ACC112 (cell line): Measurements from ENCODE around the gene NR2C1.
A peak's percentile ranks its signal among the peaks of the same experiment; 100 is the strongest.
"Not testable (repeated sequence)": the region's sequence is repeated elsewhere in the genome, so short reads cannot be mapped to it uniquely, and the experiment has no call there.

ENCODE experiments used
- H2AFZ ChIP-seq: fragments of 200-600 bp; sonication (generic); one replicate; pipeline ENCODE4 v1.6.0; 2017; ENCODE audit warnings: antibody characterized with exemption, low read length; ENCODE audit not compliant: unreplicated experiment
- H3K27ac ChIP-seq: fragments of 200-600 bp; sonication (generic); 2 replicates; pipeline ENCODE4 v1.5.1; 2014; ENCODE audit warnings: low read depth, mild to moderate bottlenecking, antibody characterized with exemption, low read length, moderate library complexity
- H3K27me3 ChIP-seq: fragments of 200-600 bp; sonication (generic); 2 replicates; pipeline ENCODE4 v1.6.1; 2014; ENCODE audit warnings: mild to moderate bottlenecking, antibody characterized with exemption, low read length, moderate library complexity, mixed read lengths; ENCODE audit not compliant: insufficient read depth
- H3K36me3 ChIP-seq: fragments of 200-600 bp; sonication (generic); 2 replicates; pipeline ENCODE4 v1.6.1; 2016; ENCODE audit warnings: mild to moderate bottlenecking, antibody characterized with exemption, low read length, moderate library complexity, mixed read lengths; ENCODE audit not compliant: insufficient read depth
- H3K4me1 ChIP-seq: fragments of 200-600 bp; sonication (generic); one replicate; pipeline ENCODE4 v1.6.1; 2016; ENCODE audit warnings: low read length, mixed read lengths; ENCODE audit not compliant: insufficient read depth, unreplicated experiment, control insufficient read depth
- H3K4me3 ChIP-seq: fragments of 200-600 bp; sonication (generic); 2 replicates; pipeline ENCODE4 v1.5.1; 2014; ENCODE audit warnings: mild to moderate bottlenecking, low read depth, low read length
- H3K79me2 ChIP-seq: fragments of 200-600 bp; sonication (generic); one replicate; pipeline ENCODE4 v1.6.0; 2016; ENCODE audit warnings: low read length; ENCODE audit not compliant: control insufficient read depth, unreplicated experiment, insufficient read depth

NR2C1 gene

GRCh38 chr12:95004610-95005009 is 68.8 kb downstream of the NR2C1 start:
- H3K4me3 ChIP-seq = no peak overlapping the region
- H3K4me1 ChIP-seq = peaks cover 8% of the 10 kb centered on the region
- no peak overlapping the region for H3K27ac ChIP-seq
- H3K36me3 ChIP-seq = 0 out of 2 replicates have a peak, but pooled peaks cover 2% of the 10 kb centered on the region
- peaks cover 21% of the 10 kb centered on the region for H3K79me2 ChIP-seq
- no peaks in the 10 kb centered on the region for H3K27me3 ChIP-seq
- no peak overlapping the region for H2AFZ ChIP-seq

- H2AFZ ChIP-seq = peak overlapping the region; percentile 19
- peaks cover 8% of the 10 kb centered on the region for H3K4me1 ChIP-seq
- H3K36me3 ChIP-seq = 0 out of 2 replicates have a peak, but pooled peaks cover 2% of the 10 kb centered on the region
- peak overlapping the region; percentile 89 for H3K4me3 ChIP-seq
- peaks cover 26% of the 10 kb centered on the region for H3K79me2 ChIP-seq
- H3K27ac ChIP-seq = peak overlapping the region; percentile 40; the same call in 1 of the 2 replicates
- no peaks in the 10 kb centered on the region for H3K27me3 ChIP-seq
Measured at GRCh38 chr12:95003921-95004272, 69.5 kb downstream of the NR2C1 start.

GRCh38 chr12:95003213-95003920 is 70.1 kb downstream of the NR2C1 start, which contains the start of gene NDUFA12:
TSS of gene NDUFA12 (minus strand) at chr12:95003697. CDS start at chr12:95003680, 17 bp downstream.
- peaks cover 31% of the 10 kb centered on the region for H3K79me2 ChIP-seq

GRCh38 chr12:95002754-95003153 is 70.7 kb downstream of the NR2C1 start:
- peaks cover 8% of the 10 kb centered on the region for H3K4me1 ChIP-seq
- peaks cover 37% of the 10 kb centered on the region for H3K79me2 ChIP-seq
- peak overlapping the region; percentile 48 for H3K27ac ChIP-seq
- peaks cover 6% of the 10 kb centered on the region; the same call in 1 of the 2 replicates for H3K36me3 ChIP-seq
- H3K4me3 ChIP-seq = peak overlapping the region; percentile 89
- no peaks in the 10 kb centered on the region for H3K27me3 ChIP-seq
- peak overlapping the region; percentile 89 for H2AFZ ChIP-seq

More at GRCh38 chr12:95003213-95003920, 70.1 kb downstream of the NR2C1 start, which contains the start of gene NDUFA12:
- Histone ChIP-seq H3K4me3 (peak within 1 kb of the TSS; percentile 89), H2AFZ (peak within 1 kb of the TSS; percentile 89), H3K27me3 (no peaks in the 10 kb centered on the region), H3K4me1 (peaks cover 8% of the 10 kb centered on the region), H3K27ac (peak within 1 kb of the TSS; percentile 48), H3K36me3 (peaks cover 3% of the 10 kb centered on the region; the same call in 1 of the 2 replicates)

GRCh38 chr12:94998326-94998725 is 75.1 kb downstream of the NR2C1 start:
- no peaks in the 10 kb centered on the region for H3K27me3 ChIP-seq
- H3K4me1 ChIP-seq = peaks cover 17% of the 10 kb centered on the region
- H3K36me3 ChIP-seq = peaks cover 6% of the 10 kb centered on the region; the same call in 1 of the 2 replicates

GRCh38 chr12:94997726-94998125 is 75.7 kb downstream of the NR2C1 start:
- Histone ChIP-seq H3K27ac (no peak overlapping the region), H3K4me1 (peaks cover 17% of the 10 kb centered on the region), H3K4me3 (no peak overlapping the region), H3K79me2 (peaks cover 44% of the 10 kb centered on the region), H2AFZ (no peak overlapping the region), H3K27me3 (no peaks in the 10 kb centered on the region), H3K36me3 (peaks cover 6% of the 10 kb centered on the region; the same call in 1 of the 2 replicates)

More at GRCh38 chr12:94998326-94998725, 75.1 kb downstream of the NR2C1 start:
- H2AFZ ChIP-seq = no peak overlapping the region
- no peak overlapping the region for H3K27ac ChIP-seq
- no peak overlapping the region for H3K4me3 ChIP-seq
- peaks cover 50% of the 10 kb centered on the region for H3K79me2 ChIP-seq

- Histone ChIP-seq H3K4me1 (peaks cover 13% of the 10 kb centered on the region), H3K36me3 (peaks cover 6% of the 10 kb centered on the region; the same call in 1 of the 2 replicates), H3K27me3 (no peaks in the 10 kb centered on the region), H3K27ac (no peak overlapping the region), H2AFZ (no peak overlapping the region), H3K4me3 (no peak overlapping the region), H3K79me2 (peaks cover 44% of the 10 kb centered on the region)
Measured at GRCh38 chr12:94997061-94997460, 76.4 kb downstream of the NR2C1 start.

GRCh38 chr12:94994312-94994711 is 79.1 kb downstream of the NR2C1 start:
- Histone ChIP-seq H3K4me1 (peaks cover 13% of the 10 kb centered on the region), H3K27me3 (no peaks in the 10 kb centered on the region), H3K4me3 (no peak overlapping the region), H3K79me2 (peaks cover 34% of the 10 kb centered on the region), H2AFZ (no peak overlapping the region), H3K27ac (no peak overlapping the region), H3K36me3 (peaks cover 4% of the 10 kb centered on the region; the same call in 1 of the 2 replicates)

- H3K4me1 ChIP-seq = peaks cover 13% of the 10 kb centered on the region
- not testable (repeated sequence) for H3K36me3 ChIP-seq, H3K27ac ChIP-seq, H3K27me3 ChIP-seq, H2AFZ ChIP-seq, H3K4me3 ChIP-seq
- peaks cover 30% of the 10 kb centered on the region for H3K79me2 ChIP-seq
Measured at GRCh38 chr12:94993855-94994254, 79.6 kb downstream of the NR2C1 start.

- Histone ChIP-seq H3K36me3 (no peaks in the 10 kb centered on the region), H3K79me2 (peaks cover 4% of the 10 kb centered on the region), H2AFZ (no peak overlapping the region), H3K27me3 (no peaks in the 10 kb centered on the region), H3K4me3 (no peak overlapping the region), H3K27ac (no peak overlapping the region), H3K4me1 (peaks cover 13% of the 10 kb centered on the region)
Measured at GRCh38 chr12:94990222-94990621, 83.2 kb downstream of the NR2C1 start.

GRCh38 chr12:94988471-94988870 is 84.9 kb downstream of the NR2C1 start:
- no peaks in the 10 kb centered on the region for H3K4me1 ChIP-seq
- H3K27me3 ChIP-seq = no peaks in the 10 kb centered on the region
- no peak overlapping the region for H3K27ac ChIP-seq
- no peak overlapping the region for H3K4me3 ChIP-seq
- H3K36me3 ChIP-seq = no peaks in the 10 kb centered on the region
- H2AFZ ChIP-seq = no peak overlapping the region
- H3K79me2 ChIP-seq = peaks cover 4% of the 10 kb centered on the region
